ENCODE measurements around the gene CTAG1B. TPM values are rescaled to one million over a fixed set of nuclear protein-coding genes. Genes with fewer than 3 reads are reported as not detected.
"Not testable (repeated sequence)": the region's sequence is repeated elsewhere in the genome, so short reads cannot be mapped to it uniquely, and the experiment has no call there.

CTAG1B gene
- total RNA-seq, 1 donor from 2014 or later: not detected

DNA sequence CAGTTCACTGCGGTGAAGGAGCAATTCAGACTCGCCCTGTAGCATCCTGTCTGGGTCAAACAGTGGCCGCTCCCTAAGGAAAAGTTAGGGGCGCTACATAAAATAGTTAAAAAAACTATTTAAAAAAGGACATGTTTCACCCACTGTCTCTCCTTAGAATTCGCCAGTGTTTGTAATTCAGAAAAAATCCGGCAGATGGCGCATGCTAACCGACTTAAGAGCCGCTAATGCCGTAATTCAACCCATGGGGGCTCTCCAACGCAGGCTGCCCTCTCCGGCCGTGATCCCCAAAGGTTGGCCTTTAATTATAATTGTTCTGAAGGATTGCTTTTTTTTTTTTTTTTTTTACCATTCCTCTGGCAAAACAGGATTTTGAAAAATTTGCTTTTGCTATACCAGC lies 28.7 kb downstream of the CTAG1B start:
- H3K4me3 Mint-ChIP-seq; intact Hi-C loops (cut with micrococcal nuclease); H3K4me1 Mint-ChIP-seq; H3K36me3 Mint-ChIP-seq (ENCODE audit: low read depth); DNase-seq; H3K27ac Mint-ChIP-seq; H3K27me3 Mint-ChIP-seq; H3K9me3 Mint-ChIP-seq: not testable (repeated sequence)

GRCh38 chrX:154584585-154585183 lies 34.4 kb downstream of the CTAG1B start, which contains the start of gene CTAG1A:
CTAG1A (plus strand) TSS chrX:154585133; CDS start chrX:154585207, 74 bp downstream.
- DNase-seq; H3K36me3 Mint-ChIP-seq (ENCODE audit: low read depth); intact Hi-C loops (cut with micrococcal nuclease): not testable (repeated sequence)

DNA sequence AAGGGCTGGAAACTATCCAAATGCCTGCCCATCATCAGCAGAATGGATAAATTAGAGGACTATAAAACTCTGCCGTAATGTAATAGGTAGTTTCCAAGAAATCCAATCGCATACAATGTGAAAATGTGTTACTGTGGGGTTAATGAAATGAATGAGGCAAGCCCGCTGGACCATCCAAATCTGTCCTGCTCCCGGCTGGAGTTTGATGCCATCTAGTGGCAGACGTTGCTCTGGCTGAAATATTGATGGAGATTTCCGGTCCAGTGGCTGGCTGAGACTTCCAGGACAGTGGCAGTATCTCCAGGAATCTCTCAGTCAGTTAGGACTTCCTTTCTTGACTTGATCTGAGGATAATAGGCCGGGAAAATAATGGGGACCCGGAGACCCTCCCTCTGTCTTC lies 36.1 kb downstream of the CTAG1B start:
- H3K36me3 Mint-ChIP-seq (ENCODE audit: low read depth); H3K4me1 Mint-ChIP-seq; H3K9me3 Mint-ChIP-seq; DNase-seq; H3K4me3 Mint-ChIP-seq; H3K27me3 Mint-ChIP-seq; H3K27ac Mint-ChIP-seq; intact Hi-C loops (cut with micrococcal nuclease): not testable (repeated sequence)

More at GRCh38 chrX:154584585-154585183, 34.4 kb downstream of the CTAG1B start, which contains the start of gene CTAG1A:
- not testable (repeated sequence) for H3K27ac Mint-ChIP-seq, H3K4me1 Mint-ChIP-seq, H3K9me3 Mint-ChIP-seq, H3K4me3 Mint-ChIP-seq, H3K27me3 Mint-ChIP-seq

DNA sequence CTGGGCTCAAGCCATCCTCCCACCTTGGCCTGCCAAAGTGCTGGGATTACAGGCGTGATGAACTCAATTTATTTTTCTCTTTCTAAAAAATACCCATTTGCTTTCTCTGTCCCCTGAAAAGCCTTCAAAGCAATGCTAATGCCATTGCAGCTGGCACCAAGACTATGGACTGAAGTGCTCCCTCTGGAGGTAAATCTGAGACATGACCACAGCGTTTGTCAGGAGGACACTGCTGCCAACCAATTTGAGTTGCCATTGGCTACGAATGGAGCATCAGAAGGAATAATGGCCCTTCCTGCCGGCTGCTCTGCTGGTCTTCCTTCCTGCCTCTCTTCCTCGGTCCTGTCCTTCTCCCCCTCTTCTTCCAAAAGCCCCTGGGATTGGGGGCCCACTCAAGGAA lies 44.0 kb downstream of the CTAG1B start:
- H3K4me1 Mint-ChIP-seq; H3K9me3 Mint-ChIP-seq; H3K36me3 Mint-ChIP-seq (ENCODE audit: low read depth); H3K27me3 Mint-ChIP-seq; H3K27ac Mint-ChIP-seq; DNase-seq; intact Hi-C loops (cut with micrococcal nuclease); H3K4me3 Mint-ChIP-seq: not testable (repeated sequence)

- DNase-seq; H3K27me3 Mint-ChIP-seq; H3K27ac Mint-ChIP-seq; H3K4me1 Mint-ChIP-seq; H3K4me3 Mint-ChIP-seq; H3K36me3 Mint-ChIP-seq (ENCODE audit: low read depth); H3K9me3 Mint-ChIP-seq; intact Hi-C loops (cut with micrococcal nuclease): not testable (repeated sequence)
Observed at GRCh38 chrX:154573061-154573460, 46.0 kb downstream of the CTAG1B start.

GRCh38 chrX:154570361-154570760 lies 48.7 kb downstream of the CTAG1B start:
- H3K4me3 Mint-ChIP-seq; H3K27ac Mint-ChIP-seq; intact Hi-C loops (cut with micrococcal nuclease); H3K36me3 Mint-ChIP-seq (ENCODE audit: low read depth); H3K9me3 Mint-ChIP-seq; H3K27me3 Mint-ChIP-seq; DNase-seq; H3K4me1 Mint-ChIP-seq: not testable (repeated sequence)

Other genes starting within 250 kb of the CTAG1B start
- gene FLNA, start 244.6 kb downstream of the CTAG1B start, total RNA-seq: 824 and 840 TPM in 2 replicates
- 91.7 and 92.8 TPM in 2 replicates for gene EMD, start 240.0 kb downstream of the CTAG1B start, total RNA-seq
- 2,338 and 2,364 TPM in 2 replicates for gene RPL10, start 220.9 kb downstream of the CTAG1B start, total RNA-seq
- 13.5 and 13.8 TPM in 2 replicates for gene DNASE1L1, start 210.0 kb downstream of the CTAG1B start, total RNA-seq
- gene TAFAZZIN, start 207.7 kb downstream of the CTAG1B start, total RNA-seq: 65.5 and 66.0 TPM in 2 replicates
- gene ATP6AP1, start 190.6 kb downstream of the CTAG1B start, total RNA-seq: 43.5 and 43.6 TPM in 2 replicates
- gene GDI1, start 182.1 kb downstream of the CTAG1B start, total RNA-seq: 118 and 120 TPM in 2 replicates
- 85.4 and 85.9 TPM in 2 replicates for gene FAM50A, start 175.1 kb downstream of the CTAG1B start, total RNA-seq
- gene PLXNA3, start 161.0 kb downstream of the CTAG1B start, total RNA-seq: 48.3 and 55.9 TPM in 2 replicates
- 53.0 and 53.1 TPM in 2 replicates for gene LAGE3, start 140.0 kb downstream of the CTAG1B start, total RNA-seq
- gene UBL4A, start 132.7 kb downstream of the CTAG1B start, total RNA-seq: 54.8 and 57.3 TPM in 2 replicates
- 18.2 and 20.8 TPM in 2 replicates for gene SLC10A3, start 128.7 kb downstream of the CTAG1B start, total RNA-seq
- gene FAM3A, start 103.0 kb downstream of the CTAG1B start, total RNA-seq: 36.5 and 38.0 TPM in 2 replicates
- gene G6PD, start 72.4 kb downstream of the CTAG1B start, total RNA-seq: 72.5 and 75.0 TPM in 2 replicates
- 37.7 and 38.8 TPM in 2 replicates for gene IKBKG, start 71.7 kb downstream of the CTAG1B start, total RNA-seq
- gene CTAG1A, start 34.1 kb downstream of the CTAG1B start, total RNA-seq: not detected in 2 replicates
- gene CTAG2, start 34.3 kb upstream of the CTAG1B start, total RNA-seq: not detected in 2 replicates
- gene GAB3, start 131.8 kb upstream of the CTAG1B start, total RNA-seq: 3.5 and 3.6 TPM in 2 replicates
- 183 and 196 TPM in 2 replicates for gene DKC1, start 143.6 kb upstream of the CTAG1B start, total RNA-seq
- 22.4 and 25.6 TPM in 2 replicates for gene MPP1, start 186.2 kb upstream of the CTAG1B start, total RNA-seq
- not detected in 2 replicates for gene SMIM9, start 215.4 kb upstream of the CTAG1B start, total RNA-seq